SK-N-SH (cell line): Measurements from ENCODE around the gene EFS. TPM values are rescaled to one million over a fixed set of nuclear protein-coding genes. Genes with fewer than 3 reads are reported as not detected.

Experiments used
- CTCF ChIA-PET: fragments of 300-600, 350-600 bp; formaldehyde crosslinking; extraction: SDS; loops from one replicate; lab custom pipeline; 2021; lab: Yijun Ruan, JAX
- POLR2A ChIA-PET: fragments of 350-600 bp; sonication (Branson Sonifier 250); formaldehyde crosslinking; extraction: SDS; loops from one replicate; lab custom pipeline; 2020; ENCODE audit warnings: antibody characterized with exemption, inconsistent platforms; lab: Yijun Ruan, JAX
- DNase-seq: peaks from one replicate; pipeline ENCODE4 v3.0.0; 2012
- H2AFZ ChIP-seq: fragments of 200-600 bp; sonication (generic); 2 replicates; pipeline ENCODE4 v1.8.1; 2016; ENCODE audit warnings: antibody characterized with exemption, mild to moderate bottlenecking, low read depth
- H3F3A ChIP-seq: fragments of 200-600 bp; sonication (generic); replicated peaks from 2 replicates; pipeline ENCODE3; 2016; ENCODE audit warnings: antibody characterized with exemption, mild to moderate bottlenecking; ENCODE audit not compliant: insufficient read depth
- H3K27ac ChIP-seq, 2 experiments: fragments of 200-500 bp in 1 of 2; fragments of 200-600 bp in 1 of 2; sonication (Bioruptor generic) in 1 of 2; sonication (generic), shearing (Covaris generic) in 1 of 2; 2 replicates each; pipeline versions ENCODE4 v1.5.1 to v1.6.1; 2014 to 2016; ENCODE audit warnings: low read depth in 2 of 2, inconsistent platforms in 1 of 2, low read length in 1 of 2, mild to moderate bottlenecking in 1 of 2, mixed read lengths in 1 of 2
- H3K27me3 ChIP-seq: fragments of 200-600 bp; sonication (generic), shearing (Covaris generic); 2 replicates; pipeline ENCODE4 v1.6.1; 2016; ENCODE audit warnings: mixed run types; ENCODE audit not compliant: insufficient read depth
- H3K36me3 ChIP-seq, 2 experiments: fragments of 200-500 bp in 1 of 2; fragments of 200-600 bp in 1 of 2; sonication (Bioruptor generic) in 1 of 2; sonication (generic) in 1 of 2; replicated peaks in 1 of 2; 2 replicates each; pipeline versions ENCODE3 to v1.5.1; 2014 to 2016; ENCODE audit warnings: low read length in 1 of 2, mild to moderate bottlenecking in 1 of 2; ENCODE audit not compliant: insufficient read depth in 2 of 2, control insufficient read depth in 1 of 2
- H3K4me1 ChIP-seq, 2 experiments: fragments of 200-500 bp in 1 of 2; fragments of 200-600 bp in 1 of 2; sonication (Bioruptor generic) in 1 of 2; sonication (generic), shearing (Covaris generic) in 1 of 2; 2 replicates each; pipeline versions ENCODE4 v1.5.1 to v1.6.1; 2014 to 2016; ENCODE audit warnings: low read depth in 1 of 2, low read length in 1 of 2, mixed run types in 1 of 2; ENCODE audit not compliant: insufficient read depth in 2 of 2, control insufficient read depth in 1 of 2
- H3K4me2 ChIP-seq: fragments of 200-600 bp; sonication (generic), shearing (Covaris generic); 2 replicates; pipeline ENCODE4 v1.6.1; 2017; ENCODE audit warnings: mixed run types
- H3K4me3 ChIP-seq, 2 experiments: fragments of 200-500 bp in 1 of 2; fragments of 200-600 bp in 1 of 2; sonication (Bioruptor generic) in 1 of 2; sonication (generic), shearing (Covaris generic) in 1 of 2; 2 replicates each; pipeline versions ENCODE4 v1.5.1 to v1.8.1; 2014 to 2016; ENCODE audit warnings: low read depth in 2 of 2, inconsistent platforms in 1 of 2, low read length in 1 of 2, mild to moderate bottlenecking in 1 of 2, mixed read lengths in 1 of 2, moderate library complexity in 1 of 2
- H3K79me2 ChIP-seq: fragments of 200-600 bp; sonication (generic); 2 replicates; pipeline ENCODE4 v1.8.1; 2017; ENCODE audit warnings: mild to moderate bottlenecking; ENCODE audit not compliant: insufficient read depth
- H3K9ac ChIP-seq: fragments of 200-600 bp; sonication (generic); 2 replicates; pipeline ENCODE4 v1.6.1; 2017; ENCODE audit warnings: mixed run types
- H3K9me2 ChIP-seq: fragments of 200-600 bp; sonication (generic); 2 replicates; pipeline ENCODE4 v1.6.1; 2017; ENCODE audit warnings: mixed run types
- H3K9me3 ChIP-seq: fragments of 200-600 bp; sonication (generic); 2 replicates; pipeline ENCODE4 v1.6.1; 2017; ENCODE audit warnings: mixed run types, mild to moderate bottlenecking, moderate library complexity
- H4K20me1 ChIP-seq: fragments of 200-600 bp; sonication (generic); 2 replicates; pipeline ENCODE4 v1.6.1; 2017; ENCODE audit warnings: mild to moderate bottlenecking, mixed run types; ENCODE audit not compliant: insufficient read depth
- CHD2 ChIP-seq: fragments of 150-350 bp; IDR thresholded peaks from 2 replicates; pipeline ENCODE4 v1.6.1; 2018; ENCODE audit warnings: low read length; ENCODE audit not compliant: partially characterized antibody
- GATA2 ChIP-seq: sonication (generic); formaldehyde crosslinking; IDR thresholded peaks from 2 replicates; pipeline ENCODE4 v1.5.0; 2020; ENCODE audit warnings: mild to moderate bottlenecking, missing genetic modification reagents
- IRF3 ChIP-seq: fragments of 150-350 bp; IDR thresholded peaks from 2 replicates; pipeline ENCODE4 v1.6.1; 2016; ENCODE audit warnings: mild to moderate bottlenecking, low read depth, low read length
- MAX ChIP-seq: IDR thresholded peaks from 2 replicates; pipeline ENCODE4 v1.4.0; 2012; ENCODE audit warnings: low read depth
- NRF1 ChIP-seq: IDR thresholded peaks from 2 replicates; pipeline ENCODE4 v1.6.1; 2012; ENCODE audit warnings: low read depth, mild to moderate bottlenecking, low read length
- RCOR1 ChIP-seq: fragments of 150-350 bp; IDR thresholded peaks from 2 replicates; pipeline ENCODE4 v1.6.1; 2017; ENCODE audit warnings: antibody characterized with exemption, low read length
- TCF12 ChIP-seq: IDR thresholded peaks from 2 replicates; pipeline ENCODE4 v1.4.0; 2012
- TEAD4 ChIP-seq: IDR thresholded peaks from 2 replicates; pipeline ENCODE4 v1.4.0; 2012; ENCODE audit warnings: mild to moderate bottlenecking, borderline replicate concordance; ENCODE audit not compliant: insufficient read depth
- ZBTB33 ChIP-seq: IDR thresholded peaks from 2 replicates; pipeline ENCODE4 v1.4.0; 2012; ENCODE audit warnings: low read depth, borderline replicate concordance
- WGBS: methylation state at CpG from one replicate; pipeline ENCODE4 v1.1.6; 2017; ENCODE audit warnings: low lambda C conversion rate; 5-methylcytosine and 5-hydroxymethylcytosine counted together
- polyA plus RNA-seq, 3 experiments: library from polyadenylated mRNA; depleted of rRNA; stranded (reverse); fragments of >200 nt; gene quantifications; 2 replicates each; pipeline ENCODE4 v1.2.3, GENCODE V29; 2012

The EFS gene
- polyA plus RNA-seq, 1 of the 3 experiments (the other 2 are of a cell fraction) = 4.4 TPM

GRCh38 chr14:23360496-23360895 is 4.5 kb downstream of the EFS start:
- POLR2A ChIA-PET = interaction anchor here (1.1 to 1.2 kb wide), 4 partner anchors 8 to 58 kb away, joined by 4 read pairs; partner anchors contain the start of genes PABPN1 and SLC22A17

More at GRCh38 chr14:23360496-23360895, 4.5 kb downstream of the EFS start:
- TF ChIP-seq RCOR1 (no peak), TEAD4 (no peak), GATA2 (no peak), ZBTB33 (no peak), IRF3 (no peak), CHD2 (no peak), NRF1 (no peak), MAX (no peak), TCF12 (no peak)
- Histone ChIP-seq H3K4me1 (peaks cover 0 to 8% of the 10 kb centered on the region in 2 experiments; a peak in 2 of 4 replicates), H3K79me2 (peaks cover 6% of the 10 kb centered on the region; the same call in 1 of the 2 replicates), H4K20me1 (no peaks in the 10 kb centered on the region), H3K4me3 (no peak overlapping the region), H3K27me3 (no peaks in the 10 kb centered on the region), H3K9me3 (no peaks in the 10 kb centered on the region), H3K9me2 (no peaks in the 10 kb centered on the region), H3K36me3 (peaks cover 0 to 2% of the 10 kb centered on the region in 2 experiments), H2AFZ (no peak overlapping the region), H3F3A (no peaks in the 10 kb centered on the region), H3K27ac (no peak overlapping the region; a peak in 1 of 4 replicates), H3K9ac (no peak overlapping the region), H3K4me2 (no peak overlapping the region)
- CTCF ChIA-PET = interaction anchor here (1.0 to 6.4 kb wide), 6 partner anchors 15 to 37 kb away, joined by 3 to 42 read pairs (median 6); no protein-coding TSS in a partner anchor
- DNase-seq = peak; percentile 63
- 53% methylated on average over 2 of the region's 11 CpGs for WGBS
